ENCODE results near the gene PSMC3. TPM values are rescaled to one million over a fixed set of nuclear protein-coding genes. Genes with fewer than 3 reads are reported as not detected.

PSMC3 gene
- total RNA-seq, 1 experiment from 2014 or later, result 162 TPM

DNA sequence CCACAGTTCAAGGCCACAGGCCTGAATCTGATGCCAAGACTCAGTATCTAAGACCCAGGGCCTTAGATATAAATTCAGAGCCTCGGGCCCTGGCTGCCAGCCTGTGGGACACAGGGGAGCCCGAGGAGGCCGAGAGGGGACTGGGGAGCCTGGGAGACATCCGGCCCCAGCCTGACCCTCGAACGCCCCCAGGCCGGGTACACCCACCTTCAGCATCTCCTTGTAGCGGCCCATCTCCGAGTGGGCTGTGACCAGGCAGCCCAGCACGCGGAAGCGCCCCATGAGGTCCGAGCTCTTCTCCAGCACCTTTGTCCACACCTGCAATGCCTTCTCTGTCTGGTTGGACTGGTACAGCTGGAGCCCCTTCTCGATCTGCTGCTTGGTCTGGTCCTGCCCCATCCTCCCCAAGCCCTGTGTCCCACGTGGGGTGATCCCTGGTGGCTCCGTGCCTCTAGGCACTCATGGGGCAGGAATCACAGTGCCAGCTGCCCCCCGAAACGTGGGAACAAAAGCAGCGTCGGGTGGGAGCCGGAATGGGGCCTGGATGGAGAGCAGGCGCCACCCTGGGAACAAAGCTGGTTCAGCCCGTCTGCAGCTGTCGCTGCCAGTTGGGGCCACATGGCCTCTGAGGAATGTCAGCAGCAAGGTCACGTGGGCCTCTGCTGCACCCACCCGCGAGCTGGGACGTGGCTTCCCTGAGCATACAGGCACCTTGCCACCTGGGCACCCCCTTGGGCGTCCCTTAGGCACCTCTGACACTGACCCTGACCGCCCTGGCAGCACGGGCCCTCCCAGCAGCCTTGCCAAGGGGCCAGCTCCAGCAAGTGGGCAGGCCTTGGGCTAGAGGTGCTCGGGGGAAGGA is 22.6 kb upstream of the PSMC3 start, which contains the start of gene RAPSN:
RAPSN (minus strand) TSS at position 571 of the 862 bp plus-strand sequence; CDS start at position 399, 172 bp downstream.
- DNase-seq (ENCODE audit: unreplicated experiment), result no peak
- no TSS peak for BruUV-seq (replicated peaks)
- POLR2A ChIA-PET, result interaction anchor here (0.5 to 1.4 kb wide), 3 partner anchors 22 to 887 kb away, joined by 3 to 4 read pairs (median 3); partner anchors contain the start of gene PSMC3
- no peaks in the 10 kb centered on the region for H3K27me3 Mint-ChIP-seq (ENCODE audit: insufficient read depth, unreplicated experiment)
- TF ChIP-seq, protein P1, sequence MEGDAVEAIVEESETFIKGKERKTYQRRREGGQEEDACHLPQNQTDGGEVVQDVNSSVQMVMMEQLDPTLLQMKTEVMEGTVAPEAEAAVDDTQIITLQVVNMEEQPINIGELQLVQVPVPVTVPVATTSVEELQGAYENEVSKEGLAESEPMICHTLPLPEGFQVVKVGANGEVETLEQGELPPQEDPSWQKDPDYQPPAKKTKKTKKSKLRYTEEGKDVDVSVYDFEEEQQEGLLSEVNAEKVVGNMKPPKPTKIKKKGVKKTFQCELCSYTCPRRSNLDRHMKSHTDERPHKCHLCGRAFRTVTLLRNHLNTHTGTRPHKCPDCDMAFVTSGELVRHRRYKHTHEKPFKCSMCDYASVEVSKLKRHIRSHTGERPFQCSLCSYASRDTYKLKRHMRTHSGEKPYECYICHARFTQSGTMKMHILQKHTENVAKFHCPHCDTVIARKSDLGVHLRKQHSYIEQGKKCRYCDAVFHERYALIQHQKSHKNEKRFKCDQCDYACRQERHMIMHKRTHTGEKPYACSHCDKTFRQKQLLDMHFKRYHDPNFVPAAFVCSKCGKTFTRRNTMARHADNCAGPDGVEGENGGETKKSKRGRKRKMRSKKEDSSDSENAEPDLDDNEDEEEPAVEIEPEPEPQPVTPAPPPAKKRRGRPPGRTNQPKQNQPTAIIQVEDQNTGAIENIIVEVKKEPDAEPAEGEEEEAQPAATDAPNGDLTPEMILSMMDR (IDR thresholded peaks at IDR 0.05; ENCODE audit: unreplicated experiment), result no peak
- no peak within 1 kb of the TSS for H3K27ac Mint-ChIP-seq (ENCODE audit: low read depth, unreplicated experiment)
- intact Hi-C loops (cut with micrococcal nuclease), result no loop called here
- peaks cover 6% of the 10 kb centered on the region for H3K36me3 Mint-ChIP-seq (ENCODE audit: insufficient read depth, unreplicated experiment)
- no peak within 1 kb of the TSS for H3K4me3 Mint-ChIP-seq (ENCODE audit: unreplicated experiment)
- CTCF ChIA-PET, result interaction anchor here (0.6 to 0.8 kb wide), 3 partner anchors 74 to 167 kb away, joined by 3 to 5 read pairs (median 3); no protein-coding TSS in a partner anchor
- no peaks in the 10 kb centered on the region for H3K4me1 Mint-ChIP-seq (ENCODE audit: insufficient read depth, unreplicated experiment)
- H3K9me3 Mint-ChIP-seq (ENCODE audit: unreplicated experiment), result no peaks in the 10 kb centered on the region

DNA sequence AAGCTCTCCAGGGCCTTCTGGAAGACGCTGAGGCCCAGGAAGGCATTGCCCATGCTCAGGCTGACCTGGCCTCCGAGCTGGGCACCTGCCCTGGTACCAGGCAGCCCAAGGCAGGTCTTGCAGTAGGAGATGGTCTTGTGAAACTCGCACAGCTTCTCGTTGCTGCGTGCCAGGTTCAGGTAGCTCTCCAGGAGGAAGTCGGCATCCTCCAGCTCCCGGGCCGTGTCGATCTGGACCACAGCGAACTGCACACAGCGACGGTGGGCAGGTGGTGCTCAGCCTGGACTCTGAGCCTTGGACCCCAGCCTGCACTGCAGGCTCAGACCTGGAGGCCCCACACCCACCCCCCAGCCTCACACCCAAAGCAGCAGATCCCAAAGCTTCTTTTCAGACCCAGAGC is 21.7 kb upstream of the PSMC3 start:
- Mint-ChIP-seq H3K9me3 (ENCODE audit: unreplicated experiment) (no peaks in the 10 kb centered on the region), H3K4me1 (ENCODE audit: insufficient read depth, unreplicated experiment) (no peaks in the 10 kb centered on the region), H3K4me3 (ENCODE audit: unreplicated experiment) (no peak overlapping the region), H3K36me3 (ENCODE audit: insufficient read depth, unreplicated experiment) (peaks cover 6% of the 10 kb centered on the region), H3K27me3 (ENCODE audit: insufficient read depth, unreplicated experiment) (no peaks in the 10 kb centered on the region), H3K27ac (ENCODE audit: low read depth, unreplicated experiment) (no peak overlapping the region)
- BruUV-seq (replicated peaks), result no TSS peak
- DNase-seq (ENCODE audit: unreplicated experiment), result no peak
- TF ChIP-seq, protein P1 (IDR thresholded peaks at IDR 0.05; ENCODE audit: unreplicated experiment), result no peak
- ChIA-PET CTCF (interaction anchor here (0.8 kb wide), 1 partner anchor 74 kb away, joined by 3 read pairs; no protein-coding TSS in a partner anchor), POLR2A (interaction anchor here (1.4 kb wide), 1 partner anchor 21 kb away, joined by 4 read pairs; the partner anchor contains the start of gene PSMC3)
- intact Hi-C loops (cut with micrococcal nuclease), result no loop called here

DNA sequence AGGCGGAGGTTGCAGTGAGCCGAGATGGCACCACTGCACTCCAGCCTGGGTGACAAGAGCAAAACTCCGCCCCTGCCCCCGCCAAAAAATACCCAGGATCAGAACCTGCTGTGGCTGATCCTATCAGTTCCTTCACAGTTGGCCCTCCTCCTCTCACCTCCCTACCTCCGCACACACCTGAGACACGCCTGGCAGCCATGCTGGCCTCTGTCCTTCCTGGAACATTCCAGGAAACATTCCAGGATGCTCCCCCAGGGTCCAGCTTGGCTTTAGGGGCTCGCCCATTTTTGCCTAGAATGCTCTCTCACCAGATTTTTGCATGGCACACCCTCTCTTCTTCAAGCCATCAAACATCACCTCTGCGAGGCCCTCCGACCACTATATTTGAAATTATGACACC is 20.6 kb upstream of the PSMC3 start:
- Mint-ChIP-seq H3K4me1 (ENCODE audit: insufficient read depth, unreplicated experiment) (no peaks in the 10 kb centered on the region), H3K36me3 (ENCODE audit: insufficient read depth, unreplicated experiment) (peaks cover under 1% of the 10 kb centered on the region), H3K27me3 (ENCODE audit: insufficient read depth, unreplicated experiment) (no peaks in the 10 kb centered on the region), H3K4me3 (ENCODE audit: unreplicated experiment) (no peak overlapping the region), H3K27ac (ENCODE audit: low read depth, unreplicated experiment) (no peak overlapping the region), H3K9me3 (ENCODE audit: unreplicated experiment) (no peaks in the 10 kb centered on the region)
- DNase-seq (ENCODE audit: unreplicated experiment), result no peak
- POLR2A ChIA-PET, result no interaction called here
- CTCF ChIA-PET, result no interaction called here
- TF ChIP-seq, protein P1 (IDR thresholded peaks at IDR 0.05; ENCODE audit: unreplicated experiment), result no peak
- intact Hi-C loops (cut with micrococcal nuclease), result no loop called here
- BruUV-seq (replicated peaks), result no TSS peak

DNA sequence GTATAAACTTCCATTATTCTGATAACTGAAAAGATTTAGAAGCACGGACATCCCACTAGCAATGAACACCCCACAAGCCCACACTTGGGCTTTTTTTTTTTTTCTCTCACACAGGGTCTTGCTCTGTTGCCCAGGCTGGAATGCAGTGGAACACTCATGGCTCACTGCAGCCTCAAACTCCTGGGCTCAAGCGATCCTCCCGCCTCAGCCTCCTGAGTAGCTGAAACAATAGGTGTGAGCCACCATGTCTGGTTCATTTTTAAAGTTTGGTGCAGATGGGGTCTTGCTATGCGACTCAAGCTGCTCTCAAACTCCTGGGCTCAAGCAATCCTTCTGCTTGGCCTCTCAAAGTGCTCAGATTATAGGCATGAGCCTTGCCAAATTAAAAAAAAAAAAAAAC is 19.6 kb upstream of the PSMC3 start:
- intact Hi-C loops (cut with micrococcal nuclease), result no loop called here
- no peaks in the 10 kb centered on the region for H3K36me3 Mint-ChIP-seq (ENCODE audit: insufficient read depth, unreplicated experiment)
- BruUV-seq (replicated peaks), result no TSS peak

More for the DNA sequence above, 19.6 kb upstream of the PSMC3 start:
- DNase-seq (ENCODE audit: unreplicated experiment), result no peak
- no peaks in the 10 kb centered on the region for H3K27me3 Mint-ChIP-seq (ENCODE audit: insufficient read depth, unreplicated experiment)
- H3K9me3 Mint-ChIP-seq (ENCODE audit: unreplicated experiment), result no peaks in the 10 kb centered on the region
- ChIA-PET POLR2A (interaction anchor here (0.6 kb wide), 1 partner anchor 20 kb away, joined by 5 read pairs; the partner anchor contains the start of gene PSMC3), CTCF (interaction anchor here (0.6 to 1.4 kb wide), 2 partner anchors 15 to 72 kb away, joined by 4 to 5 read pairs; no protein-coding TSS in a partner anchor)
- no peak overlapping the region for H3K4me3 Mint-ChIP-seq (ENCODE audit: unreplicated experiment)
- no peaks in the 10 kb centered on the region for H3K4me1 Mint-ChIP-seq (ENCODE audit: insufficient read depth, unreplicated experiment)
- TF ChIP-seq, protein P1 (IDR thresholded peaks at IDR 0.05; ENCODE audit: unreplicated experiment), result no peak
- no peak overlapping the region for H3K27ac Mint-ChIP-seq (ENCODE audit: low read depth, unreplicated experiment)

Measured in MCF 10A (cell line).